Neural cell (in vitro differentiated cells): ENCODE results near the gene MICALL1. TPM values are rescaled to one million over a fixed set of nuclear protein-coding genes. Genes with fewer than 3 reads are reported as not detected.
A peak's percentile ranks its signal among the peaks of the same experiment; 100 is the strongest.

Experiments
- H2AFZ ChIP-seq: fragments of 200-600, 300-800 bp; sonication (generic), shearing (Covaris generic); 2 replicates; pipeline ENCODE4 v1.6.0; 2014; ENCODE audit warnings: low read depth, mild to moderate bottlenecking, antibody characterized with exemption, low read length, moderate library complexity
- H3F3A ChIP-seq: fragments of 200-600 bp; shearing (Covaris generic); 2 replicates; pipeline ENCODE4 v1.6.1; 2016; ENCODE audit warnings: mild to moderate bottlenecking, moderate library complexity, mixed read lengths, antibody characterized with exemption, low read length; ENCODE audit not compliant: insufficient read depth, poor library complexity, severe bottlenecking
- H3K27ac ChIP-seq: fragments of 200-600, 300-800 bp; sonication (generic), shearing (Covaris generic); 2 replicates; pipeline ENCODE4 v1.5.1; 2014; ENCODE audit warnings: mild to moderate bottlenecking, low read length, moderate library complexity
- H3K27me3 ChIP-seq: fragments of 300-800, 200-600 bp; sonication (generic), shearing (Covaris generic); 2 replicates; pipeline ENCODE4 v1.6.0; 2014; ENCODE audit warnings: mild to moderate bottlenecking, low read depth, low read length, moderate library complexity; ENCODE audit not compliant: insufficient read depth
- H3K36me3 ChIP-seq: fragments of 300-800, 200-600 bp; sonication (generic), shearing (Covaris generic); 2 replicates; pipeline ENCODE4 v1.5.1; 2014; ENCODE audit warnings: mild to moderate bottlenecking, antibody characterized with exemption, low read length, moderate library complexity; ENCODE audit not compliant: insufficient read depth
- H3K4me2 ChIP-seq: fragments of 300-800, 200-600 bp; sonication (generic), shearing (Covaris generic); 2 replicates; pipeline ENCODE4 v1.6.0; 2014; ENCODE audit warnings: mild to moderate bottlenecking, low read length
- H3K4me3 ChIP-seq: fragments of 300-800, 200-600 bp; sonication (generic), shearing (Covaris generic); 2 replicates; pipeline ENCODE4 v1.5.1; 2014; ENCODE audit warnings: mild to moderate bottlenecking, low read length, moderate library complexity
- H3K79me2 ChIP-seq: fragments of 200-600 bp; shearing (Covaris generic); replicated peaks from 2 replicates; pipeline ENCODE4 v1.6.0; 2014; ENCODE audit warnings: mild to moderate bottlenecking, low read length, moderate library complexity; ENCODE audit not compliant: insufficient read depth
- H3K9ac ChIP-seq: fragments of 300-800, 200-600 bp; sonication (generic), shearing (Covaris generic); 2 replicates; pipeline ENCODE4 v1.6.1; 2016; ENCODE audit warnings: mild to moderate bottlenecking, low read length, mixed read lengths
- H3K9me2 ChIP-seq: fragments of 200-600 bp; shearing (Covaris generic); 2 replicates; pipeline ENCODE4 v1.6.1; 2016; ENCODE audit warnings: mild to moderate bottlenecking, low read length, mixed read lengths; ENCODE audit not compliant: insufficient read depth
- H3K9me3 ChIP-seq: fragments of 200-600, 300-800 bp; sonication (generic), shearing (Covaris generic); 2 replicates; pipeline ENCODE4 v1.6.1; 2016; ENCODE audit warnings: mild to moderate bottlenecking, mixed run types, low read length, moderate library complexity, mixed read lengths
- H4K20me1 ChIP-seq: fragments of 200-600 bp; shearing (Covaris generic); 2 replicates; pipeline ENCODE4 v1.6.1; 2016; ENCODE audit warnings: mild to moderate bottlenecking, mixed run types; ENCODE audit not compliant: insufficient read depth
- CTCF ChIP-seq: fragments of 450-650 bp; IDR thresholded peaks from 2 replicates; pipeline ENCODE4 v1.5.1; 2014; ENCODE audit warnings: antibody characterized with exemption, mild to moderate bottlenecking, moderate library complexity; ENCODE audit not compliant: poor library complexity, severe bottlenecking
- EZH2 ChIP-seq: fragments of 200-600, 300-800 bp; shearing (Covaris generic), sonication (generic); IDR thresholded peaks from 2 replicates; pipeline ENCODE4 v1.6.1; 2014; ENCODE audit warnings: antibody characterized with exemption, low read length, borderline replicate concordance, mild to moderate bottlenecking; ENCODE audit not compliant: insufficient read depth, poor library complexity, severe bottlenecking
- MXI1 ChIP-seq: fragments of 450-650 bp; conservative IDR thresholded peaks from 2 replicates; pipeline ENCODE4 v1.6.1; 2014; ENCODE audit warnings: antibody characterized with exemption, mild to moderate bottlenecking; ENCODE audit not compliant: poor library complexity, severe bottlenecking
- POLR2AphosphoS5 ChIP-seq: IDR thresholded peaks from 2 replicates; pipeline ENCODE4 v1.6.1; 2012
- RAD21 ChIP-seq: fragments of 450-650 bp; conservative IDR thresholded peaks from 2 replicates; pipeline ENCODE4 v1.6.1; 2014; ENCODE audit warnings: antibody characterized with exemption, mild to moderate bottlenecking, moderate library complexity
- SMC3 ChIP-seq: fragments of 450-650 bp; conservative IDR thresholded peaks from 2 replicates; pipeline ENCODE4 v1.6.1; 2014; ENCODE audit warnings: antibody characterized with exemption, mild to moderate bottlenecking, moderate library complexity; ENCODE audit not compliant: poor library complexity
- polyA plus RNA-seq: library from polyadenylated mRNA; depleted of rRNA; stranded (reverse); fragments of >200 nt; gene quantifications from 2 replicates; pipeline ENCODE4 v1.2.3, GENCODE V29; 2014
- TF ChIP-seq, protein P1 (sequence below): IDR thresholded peaks from 2 replicates; pipeline ENCODE4 v1.6.1; 2012; ENCODE audit warnings: borderline replicate concordance

The MICALL1 gene
- polyA plus RNA-seq, 1 donor from 2014 or later = 11.4 TPM

DNA sequence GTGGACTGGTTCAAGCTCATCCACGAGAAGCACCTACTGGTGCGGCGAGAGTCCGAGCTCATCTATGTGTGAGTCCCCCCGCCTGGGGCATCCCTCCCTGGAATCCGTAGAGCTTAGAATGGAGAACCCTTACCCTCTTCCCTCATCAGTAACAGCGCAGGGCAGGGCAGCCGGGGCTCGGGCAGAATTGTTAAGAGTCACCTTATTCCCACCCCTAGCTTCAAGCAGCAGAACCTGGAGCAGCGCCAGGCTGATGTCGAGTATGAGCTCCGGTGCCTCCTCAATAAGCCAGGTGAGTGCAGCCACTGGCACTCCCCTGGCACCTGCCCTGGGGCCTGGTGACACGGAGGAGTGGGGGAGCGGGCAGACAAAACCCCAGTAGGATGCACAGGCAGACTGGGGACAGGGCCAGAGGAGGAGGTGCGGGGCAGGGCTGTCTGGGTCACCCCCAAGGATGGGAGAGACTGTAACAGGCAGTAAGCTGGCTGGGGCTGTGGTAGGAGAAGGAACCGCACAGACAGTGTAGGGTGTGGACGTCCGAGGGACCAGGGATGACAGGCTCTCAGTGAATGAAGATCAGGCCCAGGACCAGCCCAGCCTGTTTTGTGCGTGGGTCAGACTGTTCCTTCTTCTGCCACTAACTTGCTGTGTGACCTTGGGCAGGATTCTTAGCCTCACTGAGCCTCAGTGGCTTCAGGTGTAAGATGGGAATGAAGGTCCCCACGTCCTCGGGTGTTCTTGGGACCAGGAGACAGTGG lies 26.9 kb downstream of the MICALL1 start:
- Histone ChIP-seq H3K27ac (no peak overlapping the region), H3K9me2 (no peaks in the 10 kb centered on the region), H3K4me3 (no peak overlapping the region), H3K9me3 (no peaks in the 10 kb centered on the region), H3F3A (no peaks in the 10 kb centered on the region), H3K9ac (no peak overlapping the region), H3K4me2 (no peak overlapping the region), H2AFZ (no peak overlapping the region), H3K36me3 (no peaks in the 10 kb centered on the region), H3K27me3 (no peaks in the 10 kb centered on the region), H3K79me2 (no peaks in the 10 kb centered on the region), H4K20me1 (no peaks in the 10 kb centered on the region)
- no peak for TF ChIP-seq RAD21

- TF ChIP-seq MXI1 (no peak), SMC3 (peak; percentile 42), POLR2AphosphoS5 (no peak), EZH2 (no peak), RAD21 (peak; percentile 18), CTCF (peak; percentile 66)
- TF ChIP-seq, protein P1, sequence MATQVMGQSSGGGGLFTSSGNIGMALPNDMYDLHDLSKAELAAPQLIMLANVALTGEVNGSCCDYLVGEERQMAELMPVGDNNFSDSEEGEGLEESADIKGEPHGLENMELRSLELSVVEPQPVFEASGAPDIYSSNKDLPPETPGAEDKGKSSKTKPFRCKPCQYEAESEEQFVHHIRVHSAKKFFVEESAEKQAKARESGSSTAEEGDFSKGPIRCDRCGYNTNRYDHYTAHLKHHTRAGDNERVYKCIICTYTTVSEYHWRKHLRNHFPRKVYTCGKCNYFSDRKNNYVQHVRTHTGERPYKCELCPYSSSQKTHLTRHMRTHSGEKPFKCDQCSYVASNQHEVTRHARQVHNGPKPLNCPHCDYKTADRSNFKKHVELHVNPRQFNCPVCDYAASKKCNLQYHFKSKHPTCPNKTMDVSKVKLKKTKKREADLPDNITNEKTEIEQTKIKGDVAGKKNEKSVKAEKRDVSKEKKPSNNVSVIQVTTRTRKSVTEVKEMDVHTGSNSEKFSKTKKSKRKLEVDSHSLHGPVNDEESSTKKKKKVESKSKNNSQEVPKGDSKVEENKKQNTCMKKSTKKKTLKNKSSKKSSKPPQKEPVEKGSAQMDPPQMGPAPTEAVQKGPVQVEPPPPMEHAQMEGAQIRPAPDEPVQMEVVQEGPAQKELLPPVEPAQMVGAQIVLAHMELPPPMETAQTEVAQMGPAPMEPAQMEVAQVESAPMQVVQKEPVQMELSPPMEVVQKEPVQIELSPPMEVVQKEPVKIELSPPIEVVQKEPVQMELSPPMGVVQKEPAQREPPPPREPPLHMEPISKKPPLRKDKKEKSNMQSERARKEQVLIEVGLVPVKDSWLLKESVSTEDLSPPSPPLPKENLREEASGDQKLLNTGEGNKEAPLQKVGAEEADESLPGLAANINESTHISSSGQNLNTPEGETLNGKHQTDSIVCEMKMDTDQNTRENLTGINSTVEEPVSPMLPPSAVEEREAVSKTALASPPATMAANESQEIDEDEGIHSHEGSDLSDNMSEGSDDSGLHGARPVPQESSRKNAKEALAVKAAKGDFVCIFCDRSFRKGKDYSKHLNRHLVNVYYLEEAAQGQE = no peak
- Histone ChIP-seq H3K4me3 (no peak overlapping the region), H3K36me3 (no peaks in the 10 kb centered on the region), H3K27me3 (no peaks in the 10 kb centered on the region), H2AFZ (no peak overlapping the region), H3K9me3 (no peaks in the 10 kb centered on the region), H3K27ac (no peak overlapping the region), H3K79me2 (no peaks in the 10 kb centered on the region), H3K9ac (no peak overlapping the region), H4K20me1 (no peaks in the 10 kb centered on the region), H3K4me2 (no peak overlapping the region), H3F3A (no peaks in the 10 kb centered on the region), H3K9me2 (no peaks in the 10 kb centered on the region)
Measured at GRCh38 chr22:37933711-37934376, 27.7 kb downstream of the MICALL1 start.
